Astrocyte (in vitro differentiated cells and primary cell): ENCODE data around the gene KCNQ4. TPM values are rescaled to one million over a fixed set of nuclear protein-coding genes. Genes with fewer than 3 reads are reported as not detected.

Experiments
- DNase-seq: peaks from one replicate; pipeline ENCODE4 v3.0.0-alpha.2; 2010; ENCODE audit warnings: low read depth
- FAIRE-seq: peaks from 2 replicates; lab custom pipeline; 2011; peaks lifted over from hg19 to GRCh38; lab: Jason Lieb, UNC
- H2AFZ ChIP-seq: 2 replicates; pipeline ENCODE4 v1.6.0; 2012; ENCODE audit warnings: low read depth, low read length, inconsistent platforms
- H3K27ac ChIP-seq: 2 replicates; pipeline ENCODE4 v1.5.1; 2011; ENCODE audit warnings: low read depth, low read length, inconsistent platforms
- H3K27me3 ChIP-seq: 2 replicates; pipeline ENCODE4 v1.6.0; 2011; ENCODE audit warnings: low read length, inconsistent platforms; ENCODE audit not compliant: insufficient read depth
- H3K36me3 ChIP-seq: 2 replicates; pipeline ENCODE4 v1.5.1; 2011; ENCODE audit warnings: low read length, inconsistent platforms; ENCODE audit not compliant: insufficient read depth
- H3K4me1 ChIP-seq: 2 replicates; pipeline ENCODE4 v1.5.1; 2011; ENCODE audit warnings: low read length, inconsistent platforms; ENCODE audit not compliant: insufficient read depth
- H3K4me2 ChIP-seq: 2 replicates; pipeline ENCODE4 v1.6.0; 2012; ENCODE audit warnings: low read length, inconsistent platforms
- H3K4me3 ChIP-seq: 2 replicates; pipeline ENCODE4 v1.5.1; 2011; ENCODE audit warnings: low read depth, mild to moderate bottlenecking, low read length, inconsistent platforms; ENCODE audit not compliant: insufficient read depth
- H3K79me2 ChIP-seq: 2 replicates; pipeline ENCODE4 v1.6.0; 2012; ENCODE audit warnings: mild to moderate bottlenecking, low read length, inconsistent platforms; ENCODE audit not compliant: insufficient read depth
- H3K9ac ChIP-seq: 2 replicates; pipeline ENCODE4 v1.6.0; 2012; ENCODE audit warnings: mild to moderate bottlenecking, low read length, inconsistent platforms
- H3K9me3 ChIP-seq: 2 replicates; pipeline ENCODE4 v1.5.1; 2012; ENCODE audit warnings: low read depth, mild to moderate bottlenecking, low read length, inconsistent platforms; ENCODE audit not compliant: insufficient read depth
- H4K20me1 ChIP-seq: 2 replicates; pipeline ENCODE4 v1.6.0; 2012; ENCODE audit warnings: low read length, inconsistent platforms; ENCODE audit not compliant: insufficient read depth
- H3K27ac Mint-ChIP-seq: one replicate; pipeline ENCODE4 v1.8.0; 2021; ENCODE audit warnings: mild to moderate bottlenecking, mixed read lengths; ENCODE audit not compliant: unreplicated experiment
- H3K27me3 Mint-ChIP-seq: one replicate; pipeline ENCODE4 v1.8.0; 2021; ENCODE audit warnings: low read depth, mixed read lengths; ENCODE audit not compliant: unreplicated experiment
- H3K36me3 Mint-ChIP-seq: one replicate; pipeline ENCODE4 v1.8.0; 2021; ENCODE audit warnings: low read depth, mixed read lengths; ENCODE audit not compliant: unreplicated experiment
- H3K4me1 Mint-ChIP-seq: one replicate; pipeline ENCODE4 v1.8.0; 2021; ENCODE audit warnings: low read depth, mixed read lengths; ENCODE audit not compliant: unreplicated experiment
- H3K4me3 Mint-ChIP-seq: one replicate; pipeline ENCODE4 v1.8.0; 2021; ENCODE audit warnings: mild to moderate bottlenecking, moderate library complexity, mixed read lengths; ENCODE audit not compliant: unreplicated experiment
- H3K9me3 Mint-ChIP-seq: one replicate; pipeline ENCODE4 v1.8.0; 2021; ENCODE audit warnings: mild to moderate bottlenecking, mixed read lengths; ENCODE audit not compliant: unreplicated experiment
- CTCF ChIP-seq: IDR thresholded peaks from 2 replicates; pipeline ENCODE4 v1.5.1; 2011; ENCODE audit warnings: low read depth, mild to moderate bottlenecking, inconsistent platforms, low read length, moderate library complexity; ENCODE audit not compliant: insufficient read depth
- EZH2 ChIP-seq: IDR thresholded peaks from 2 replicates; pipeline ENCODE4 v1.6.1; 2012; ENCODE audit warnings: mild to moderate bottlenecking, low read length, inconsistent platforms; ENCODE audit not compliant: insufficient read depth
- total RNA-seq: library from RNA; stranded (reverse); gene quantifications from 2 replicates; pipeline ENCODE4 v1.2.1, GENCODE V29; 2021

The KCNQ4 gene
- total RNA-seq, 1 donor from 2014 or later = 0.89 TPM

- DNase-seq (no peak), FAIRE-seq (no peak)
- no peaks in the 10 kb centered on the region for H3K4me1 Mint-ChIP-seq
- no peaks in the 10 kb centered on the region for H3K9me3 ChIP-seq
- H3K4me3 Mint-ChIP-seq = no peak overlapping the region
- no peaks in the 10 kb centered on the region for H4K20me1 ChIP-seq
- peaks cover 1% of the 10 kb centered on the region for H3K36me3 Mint-ChIP-seq
- H3K4me2 ChIP-seq = no peak overlapping the region
- no peaks in the 10 kb centered on the region for H3K4me1 ChIP-seq
- no peak overlapping the region for H3K27ac Mint-ChIP-seq
- no peaks in the 10 kb centered on the region for H3K36me3 ChIP-seq
- H3K9me3 Mint-ChIP-seq = peaks cover 11% of the 10 kb centered on the region
- no peak overlapping the region for H2AFZ ChIP-seq
- H3K27me3 ChIP-seq = peaks cover 16% of the 10 kb centered on the region
- H3K27ac ChIP-seq = no peak overlapping the region
- no peak for TF ChIP-seq CTCF
- TF ChIP-seq EZH2 = no peak
- H3K27me3 Mint-ChIP-seq = peaks cover 5% of the 10 kb centered on the region
- H3K4me3 ChIP-seq = no peak overlapping the region
- H3K79me2 ChIP-seq = no peaks in the 10 kb centered on the region
- H3K9ac ChIP-seq = no peak overlapping the region
Measured at GRCh38 chr1:40839943-40840335, 56.4 kb downstream of the KCNQ4 start.

- Histone ChIP-seq H3K4me3 (no peak overlapping the region), H3K36me3 (no peaks in the 10 kb centered on the region), H3K27ac (no peak overlapping the region), H3K79me2 (no peaks in the 10 kb centered on the region), H3K9me3 (no peaks in the 10 kb centered on the region), H3K27me3 (peaks cover 11% of the 10 kb centered on the region), H4K20me1 (no peaks in the 10 kb centered on the region), H3K9ac (no peak overlapping the region), H2AFZ (no peak overlapping the region), H3K4me2 (no peak overlapping the region), H3K4me1 (no peaks in the 10 kb centered on the region)
- peaks cover 5% of the 10 kb centered on the region for H3K27me3 Mint-ChIP-seq
- peaks cover 11% of the 10 kb centered on the region for H3K9me3 Mint-ChIP-seq
- H3K27ac Mint-ChIP-seq = no peak overlapping the region
- no peak for TF ChIP-seq EZH2
- no peak for TF ChIP-seq CTCF
- no peak overlapping the region for H3K4me3 Mint-ChIP-seq
- H3K36me3 Mint-ChIP-seq = peaks cover 1% of the 10 kb centered on the region
- FAIRE-seq (no peak), DNase-seq (no peak)
- H3K4me1 Mint-ChIP-seq = no peaks in the 10 kb centered on the region
Measured at GRCh38 chr1:40840526-40841323, 57.1 kb downstream of the KCNQ4 start.

- no peak overlapping the region for H3K4me2 ChIP-seq
- H3K27me3 Mint-ChIP-seq = peaks cover 5% of the 10 kb centered on the region
- no peak overlapping the region for H3K9ac ChIP-seq
- no peaks in the 10 kb centered on the region for H3K9me3 ChIP-seq
- no peak overlapping the region for H3K27ac Mint-ChIP-seq
- no peaks in the 10 kb centered on the region for H3K4me1 ChIP-seq
- H3K4me3 ChIP-seq = no peak overlapping the region
- no peaks in the 10 kb centered on the region for H4K20me1 ChIP-seq
- H3K27ac ChIP-seq = no peak overlapping the region
- no peak for TF ChIP-seq CTCF
- DNase-seq (no peak), FAIRE-seq (no peak)
- H3K36me3 Mint-ChIP-seq = peaks cover 1% of the 10 kb centered on the region
- no peaks in the 10 kb centered on the region for H3K36me3 ChIP-seq
- peaks cover 4% of the 10 kb centered on the region for H3K27me3 ChIP-seq
- H3K4me1 Mint-ChIP-seq = no peaks in the 10 kb centered on the region
- no peak overlapping the region for H3K4me3 Mint-ChIP-seq
- peaks cover 11% of the 10 kb centered on the region for H3K9me3 Mint-ChIP-seq
- H3K79me2 ChIP-seq = no peaks in the 10 kb centered on the region
- no peak overlapping the region for H2AFZ ChIP-seq
Measured at GRCh38 chr1:40841602-40842001, 58.0 kb downstream of the KCNQ4 start.
